ENCODE data around the gene SPACA6.

DNA sequence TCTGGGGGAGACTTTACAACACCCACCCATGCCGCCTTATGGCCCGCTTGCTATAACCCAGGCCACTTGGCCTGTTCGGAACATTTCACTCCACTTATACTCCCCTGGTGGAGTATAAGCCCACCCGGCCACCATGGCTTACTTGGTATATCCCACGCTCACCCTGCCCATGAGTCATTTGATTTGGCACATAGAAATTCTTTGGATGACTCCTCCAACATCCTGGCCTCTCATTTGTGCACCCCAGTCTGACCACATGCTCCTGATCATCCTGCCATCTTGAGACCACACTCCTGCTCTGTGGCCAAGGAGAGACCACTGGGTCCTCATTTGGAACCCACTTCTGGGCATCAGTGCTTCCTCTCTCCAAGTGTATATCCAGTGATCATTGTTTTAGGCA lies 5.2 kb downstream of the SPACA6 start:
- TF ChIP-seq, protein P1, sequence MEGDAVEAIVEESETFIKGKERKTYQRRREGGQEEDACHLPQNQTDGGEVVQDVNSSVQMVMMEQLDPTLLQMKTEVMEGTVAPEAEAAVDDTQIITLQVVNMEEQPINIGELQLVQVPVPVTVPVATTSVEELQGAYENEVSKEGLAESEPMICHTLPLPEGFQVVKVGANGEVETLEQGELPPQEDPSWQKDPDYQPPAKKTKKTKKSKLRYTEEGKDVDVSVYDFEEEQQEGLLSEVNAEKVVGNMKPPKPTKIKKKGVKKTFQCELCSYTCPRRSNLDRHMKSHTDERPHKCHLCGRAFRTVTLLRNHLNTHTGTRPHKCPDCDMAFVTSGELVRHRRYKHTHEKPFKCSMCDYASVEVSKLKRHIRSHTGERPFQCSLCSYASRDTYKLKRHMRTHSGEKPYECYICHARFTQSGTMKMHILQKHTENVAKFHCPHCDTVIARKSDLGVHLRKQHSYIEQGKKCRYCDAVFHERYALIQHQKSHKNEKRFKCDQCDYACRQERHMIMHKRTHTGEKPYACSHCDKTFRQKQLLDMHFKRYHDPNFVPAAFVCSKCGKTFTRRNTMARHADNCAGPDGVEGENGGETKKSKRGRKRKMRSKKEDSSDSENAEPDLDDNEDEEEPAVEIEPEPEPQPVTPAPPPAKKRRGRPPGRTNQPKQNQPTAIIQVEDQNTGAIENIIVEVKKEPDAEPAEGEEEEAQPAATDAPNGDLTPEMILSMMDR (IDR thresholded peaks at IDR 0.05) = no peak
- TF ChIP-seq POLR2A (IDR thresholded peaks at IDR 0.05) = no peak
